GM08714 (cell line): ENCODE measurements around the gene ATL2.
"Not testable (repeated sequence)": the region's sequence is repeated elsewhere in the genome, so short reads cannot be mapped to it uniquely, and the experiment has no call there.

Experiments used
- H3K4me3 ChIP-seq: fragments of 200-500 bp; sonication (Bioruptor generic); 2 replicates; pipeline ENCODE4 v1.5.1; 2014; ENCODE audit warnings: mild to moderate bottlenecking, low read length, inconsistent platforms
- ZNF274 ChIP-seq: IDR thresholded peaks from 2 replicates; pipeline ENCODE4 v1.6.1; 2012; ENCODE audit warnings: mild to moderate bottlenecking, low read depth, low read length

The ATL2 gene

DNA sequence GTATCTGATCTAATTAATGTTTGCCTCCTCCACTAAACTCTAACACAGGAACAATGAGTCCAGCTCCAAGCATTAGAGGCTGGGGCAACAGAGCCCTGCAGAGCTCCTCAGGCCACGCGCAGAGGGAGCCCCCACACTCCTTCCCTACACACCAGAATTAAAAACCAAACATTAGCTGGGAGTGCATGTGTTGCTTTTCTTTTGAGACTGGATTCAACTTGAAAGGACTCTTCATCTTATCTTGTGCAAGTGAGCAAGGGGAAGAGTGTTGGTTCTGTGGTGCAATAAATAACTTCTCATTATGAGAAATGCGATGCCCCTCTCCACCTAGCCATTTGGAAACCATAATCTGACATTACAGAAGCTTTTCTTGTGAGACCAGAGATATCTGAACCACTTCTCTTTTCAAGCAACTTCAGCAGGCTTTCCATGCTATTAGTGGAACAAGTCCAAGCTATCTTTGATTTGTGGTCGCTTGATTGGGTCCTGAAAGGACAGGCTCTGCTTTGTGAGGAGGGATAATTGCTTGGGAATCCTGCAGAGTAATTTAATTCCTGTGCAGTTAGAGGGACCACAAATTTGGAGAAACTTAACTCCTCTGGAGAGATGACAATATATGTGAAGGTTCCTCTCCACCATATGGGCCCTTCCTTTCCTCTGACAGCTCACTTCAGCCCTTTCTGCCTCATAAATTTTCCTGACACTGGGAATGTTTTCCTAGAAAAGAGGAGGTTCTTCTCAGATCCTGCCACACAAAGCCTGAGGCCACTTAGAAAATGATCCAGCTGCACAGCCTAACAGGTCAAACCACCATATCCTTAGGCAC lies 112.5 kb downstream of the ATL2 start:
- no peak overlapping the region for H3K4me3 ChIP-seq
- TF ChIP-seq ZNF274, result no peak

DNA sequence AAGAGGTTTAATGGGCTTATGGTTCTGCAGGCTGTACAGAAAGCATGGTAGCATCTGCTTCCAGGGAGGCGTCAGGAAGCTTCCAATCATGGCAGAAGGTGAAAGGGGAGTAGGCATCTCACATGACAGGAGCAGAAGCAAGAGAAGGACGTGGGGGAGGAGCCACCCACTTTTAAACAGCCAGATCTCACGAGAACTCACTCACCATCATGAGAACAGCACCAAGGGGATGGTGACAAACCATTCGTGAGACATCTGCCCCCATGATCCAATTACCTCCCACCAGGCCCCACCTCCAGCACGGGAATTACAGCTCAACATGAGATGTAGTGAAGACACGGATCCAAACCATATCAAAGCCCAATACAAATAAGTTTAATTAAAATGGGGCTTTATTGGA lies 113.8 kb downstream of the ATL2 start:
- TF ChIP-seq ZNF274, result no peak
- no peak overlapping the region for H3K4me3 ChIP-seq

DNA sequence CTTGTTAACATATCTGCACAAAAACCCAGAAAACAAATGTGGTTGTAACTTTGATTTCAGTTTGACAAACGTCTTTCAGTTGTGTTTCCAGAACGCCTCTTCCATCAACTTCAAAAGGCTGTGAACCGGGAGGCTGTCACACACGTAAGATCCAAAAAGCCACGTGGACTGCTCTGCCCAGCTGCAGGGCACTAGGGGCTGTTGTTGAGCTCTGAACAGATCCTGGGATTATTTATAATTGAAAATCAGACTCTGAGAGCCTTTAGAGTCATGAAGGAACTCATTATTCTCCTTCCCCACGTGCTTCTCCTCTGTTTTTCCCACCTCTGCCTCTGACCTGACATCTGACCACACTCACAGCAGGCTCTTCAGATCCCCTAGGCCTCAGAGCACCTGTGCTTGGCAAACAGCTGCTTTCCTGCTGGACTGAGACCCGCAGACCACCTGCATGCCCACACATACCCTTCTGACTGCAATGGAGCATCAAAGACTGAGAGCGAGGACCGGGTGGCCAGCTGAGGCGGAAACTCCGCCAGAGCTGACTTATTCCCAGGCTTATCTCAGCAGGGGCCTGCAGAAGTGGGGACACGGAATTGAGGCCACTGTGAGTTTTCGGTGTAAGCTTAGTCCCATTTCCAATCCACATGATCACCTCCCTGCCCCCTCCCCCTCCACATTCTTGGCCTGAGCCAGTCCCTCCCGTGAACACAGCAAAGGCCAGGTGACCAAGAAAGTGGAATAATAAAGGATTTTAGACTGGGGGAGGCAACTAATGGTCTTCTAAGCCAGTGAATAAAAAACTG lies 114.8 kb downstream of the ATL2 start:
- H3K4me3 ChIP-seq, result no peak overlapping the region
- no peak for TF ChIP-seq ZNF274

DNA sequence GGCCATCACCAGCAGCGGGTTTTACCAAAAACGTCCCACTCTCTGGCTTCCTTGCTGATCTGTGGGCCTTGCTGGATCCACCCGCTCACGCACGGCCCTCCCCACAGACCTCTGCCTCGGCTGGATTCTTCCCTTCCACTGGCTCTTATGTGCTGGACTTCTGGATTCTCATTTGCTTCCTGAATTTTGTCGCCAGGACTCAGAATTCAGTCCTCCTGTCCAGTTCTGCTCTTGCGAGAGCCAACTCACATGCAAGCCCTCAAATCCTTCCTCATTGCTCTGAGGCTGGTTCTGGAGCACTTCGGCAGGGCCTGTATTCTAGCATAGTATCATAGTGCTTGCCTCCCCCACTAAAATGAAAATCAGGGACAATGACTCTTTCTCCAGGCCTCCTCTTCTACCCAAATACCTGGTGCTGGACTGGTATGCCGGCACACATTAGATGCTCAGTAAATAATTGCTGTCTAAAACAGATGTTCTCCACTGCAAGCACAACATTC lies 115.5 kb downstream of the ATL2 start:
- no peak overlapping the region for H3K4me3 ChIP-seq
- no peak for TF ChIP-seq ZNF274

DNA sequence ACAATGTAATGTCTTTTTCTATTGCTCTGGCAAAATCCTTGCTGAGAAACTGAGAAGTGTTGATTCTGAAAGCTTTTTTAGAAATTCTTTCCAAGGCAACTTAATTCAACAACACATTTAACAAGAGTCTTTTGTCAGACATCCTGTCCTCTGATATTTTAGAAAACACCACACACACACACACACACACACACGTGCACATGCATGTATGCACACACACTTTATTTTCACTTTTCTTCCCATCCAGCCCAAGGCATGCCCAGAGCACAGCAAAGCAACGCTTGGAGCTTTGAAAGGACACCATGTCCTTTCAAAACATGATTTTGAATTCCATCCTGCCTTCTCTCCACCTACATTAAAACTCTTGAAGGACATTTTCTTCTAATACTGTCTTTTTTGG lies 116.1 kb downstream of the ATL2 start:
- no peak overlapping the region for H3K4me3 ChIP-seq
- TF ChIP-seq ZNF274, result no peak

DNA sequence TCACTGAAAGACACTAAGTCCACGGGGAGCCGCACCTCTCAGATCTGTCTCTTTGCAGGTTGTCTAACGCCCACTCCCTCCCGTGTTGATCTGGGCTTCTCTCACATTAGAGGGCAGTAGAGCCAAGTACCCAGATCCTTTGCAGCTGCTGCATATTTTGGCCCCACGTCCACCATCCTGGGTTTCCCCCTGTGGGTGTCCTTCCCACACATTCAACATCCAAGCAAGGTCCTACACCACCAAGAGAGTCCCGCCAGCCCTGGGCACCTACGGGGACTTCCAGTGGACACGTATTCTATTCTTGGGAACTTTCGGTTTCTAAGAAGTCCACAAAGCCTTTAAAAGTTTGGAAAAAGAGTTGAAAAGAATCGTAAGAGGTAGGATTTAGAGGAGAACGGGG lies 116.6 kb downstream of the ATL2 start:
- TF ChIP-seq ZNF274, result no peak
- H3K4me3 ChIP-seq, result no peak overlapping the region

DNA sequence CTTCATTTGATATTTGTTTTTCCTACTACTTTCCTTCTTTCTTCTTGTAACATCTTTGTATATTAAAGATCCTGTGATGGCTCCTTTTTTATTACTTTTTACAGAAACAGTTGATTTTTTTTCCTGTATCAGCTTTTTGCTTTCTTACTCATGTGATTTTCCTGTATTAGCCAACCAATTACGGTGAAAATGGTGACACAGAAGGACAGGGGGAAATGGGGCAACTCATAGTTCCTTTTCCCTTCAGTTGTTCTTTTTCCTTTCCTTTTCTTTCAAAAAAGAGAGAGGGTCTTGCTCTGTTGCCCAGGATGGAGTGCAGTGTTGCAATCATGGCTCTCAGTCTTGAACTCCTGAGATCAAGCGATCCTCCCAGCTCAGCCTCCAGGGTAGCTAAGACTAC lies 117.8 kb downstream of the ATL2 start:
- H3K4me3 ChIP-seq, result no peak overlapping the region
- TF ChIP-seq ZNF274, result no peak

DNA sequence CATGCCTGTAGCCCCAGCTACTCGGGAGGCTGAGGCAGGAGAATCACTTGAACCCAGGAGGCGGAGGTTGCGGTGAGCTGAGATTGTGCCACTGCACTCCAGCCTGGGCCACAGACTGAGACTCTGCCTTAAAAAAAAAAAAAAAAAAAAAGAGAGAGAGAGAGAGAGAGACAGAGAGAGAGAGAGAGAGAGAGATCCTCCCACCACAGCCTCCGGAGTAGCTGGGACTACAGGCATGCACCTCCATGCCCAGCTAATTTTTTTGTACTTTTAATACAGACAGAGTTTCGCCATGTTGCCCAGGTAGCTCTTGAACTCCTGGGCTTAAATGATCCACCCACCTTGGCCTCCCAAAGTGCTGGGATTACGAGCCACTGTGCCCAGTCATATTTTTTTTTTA lies 119.4 kb downstream of the ATL2 start:
- not testable (repeated sequence) for H3K4me3 ChIP-seq

DNA sequence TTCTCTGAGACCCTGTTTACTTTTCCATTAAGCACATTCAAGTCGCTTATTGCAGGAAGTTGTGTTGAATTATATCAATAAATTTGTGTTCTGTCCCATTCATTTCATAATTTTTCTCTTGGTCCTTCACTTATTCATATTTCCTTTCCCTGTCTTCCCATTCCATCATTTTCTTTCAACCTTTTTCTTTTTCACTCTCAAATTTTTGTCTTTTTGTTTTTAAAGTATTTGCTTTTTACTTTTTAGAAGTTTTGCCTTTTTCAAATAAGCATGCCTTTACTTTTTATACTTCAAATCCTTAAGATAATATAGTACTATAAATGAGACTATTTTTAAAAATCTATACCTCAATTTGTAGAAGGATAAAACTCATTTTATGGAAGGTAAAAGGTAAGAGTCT lies 120.5 kb downstream of the ATL2 start:
- H3K4me3 ChIP-seq, result no peak overlapping the region
- no peak for TF ChIP-seq ZNF274

DNA sequence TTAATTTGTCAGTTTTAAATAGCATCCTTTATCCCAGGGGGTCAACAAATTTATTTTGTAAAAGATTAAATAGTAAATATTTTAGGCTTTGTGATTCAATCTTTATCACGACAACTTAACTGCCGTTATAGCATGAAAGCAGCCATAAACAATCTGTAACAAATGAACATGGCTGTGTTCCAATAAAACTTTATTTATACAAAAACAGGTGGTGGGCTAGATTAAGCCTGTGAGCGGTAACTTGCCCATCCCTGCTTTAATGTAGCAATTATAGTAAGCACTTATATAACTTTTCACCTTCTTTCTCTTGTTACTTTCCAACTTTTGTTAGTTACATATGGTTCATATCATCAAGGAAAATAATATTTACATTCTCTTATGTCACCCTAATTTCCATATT lies 121.9 kb downstream of the ATL2 start:
- TF ChIP-seq ZNF274, result no peak

DNA sequence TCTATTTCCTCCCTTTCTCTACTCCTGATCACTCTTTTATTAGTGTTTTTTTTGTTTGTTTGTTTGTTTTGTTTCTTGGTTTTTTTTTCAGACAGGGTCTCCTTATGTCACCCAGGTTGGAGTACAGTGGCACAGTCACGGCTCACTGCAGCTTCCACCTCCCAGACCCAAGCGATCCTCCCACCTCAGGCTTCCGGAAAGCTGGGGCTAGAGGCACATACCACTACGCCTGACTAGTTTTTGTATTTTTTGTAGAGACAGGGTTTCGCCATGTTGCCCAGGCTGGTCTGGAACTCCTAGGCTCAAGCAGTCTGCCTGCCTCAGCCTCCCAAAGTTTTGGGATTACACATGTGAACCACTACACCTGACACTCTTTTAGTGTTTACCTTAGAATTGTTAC lies 122.3 kb downstream of the ATL2 start:
- no peak overlapping the region for H3K4me3 ChIP-seq
- no peak for TF ChIP-seq ZNF274

More for the DNA sequence above, 121.9 kb downstream of the ATL2 start:
- no peak overlapping the region for H3K4me3 ChIP-seq

DNA sequence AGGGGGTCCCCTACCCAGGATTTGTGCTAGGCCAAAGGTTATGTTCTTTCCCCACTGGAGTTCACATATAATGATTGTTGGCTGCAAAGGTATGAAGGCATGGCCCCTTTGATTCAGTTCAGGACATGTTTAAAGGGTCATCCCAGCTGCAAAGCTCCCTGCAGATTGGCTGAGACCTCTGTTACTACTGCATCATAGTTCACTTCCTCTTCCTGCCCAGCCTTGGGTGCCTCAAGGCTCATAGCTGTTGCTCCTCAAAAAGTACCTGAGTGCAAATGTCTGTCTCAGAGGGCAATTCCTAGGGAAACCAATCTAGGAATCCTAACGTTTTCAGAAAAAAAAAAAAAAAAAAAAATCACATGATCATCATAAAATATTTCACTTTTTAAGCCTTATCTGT lies 125.1 kb downstream of the ATL2 start:
- TF ChIP-seq ZNF274, result no peak
- H3K4me3 ChIP-seq, result no peak overlapping the region

DNA sequence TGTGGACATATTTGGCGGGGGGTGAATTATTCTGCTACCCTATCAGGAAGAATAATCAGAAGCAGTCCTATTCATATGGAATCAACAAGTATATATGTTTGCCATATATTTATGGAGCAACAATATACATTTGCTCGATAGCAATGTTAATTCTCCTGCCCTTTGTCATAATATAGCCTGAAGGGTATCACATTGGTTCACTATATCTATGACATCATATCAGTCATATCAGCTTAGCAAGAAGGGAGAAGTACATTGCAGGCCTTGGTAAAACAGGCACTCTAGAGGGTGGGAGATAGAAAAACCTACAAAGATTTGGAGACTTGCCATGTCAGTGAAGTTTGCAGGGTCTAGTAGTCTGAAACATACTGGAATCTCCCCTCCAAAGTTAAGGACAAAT lies 128.4 kb downstream of the ATL2 start:
- TF ChIP-seq ZNF274, result no peak
- H3K4me3 ChIP-seq, result no peak overlapping the region

DNA sequence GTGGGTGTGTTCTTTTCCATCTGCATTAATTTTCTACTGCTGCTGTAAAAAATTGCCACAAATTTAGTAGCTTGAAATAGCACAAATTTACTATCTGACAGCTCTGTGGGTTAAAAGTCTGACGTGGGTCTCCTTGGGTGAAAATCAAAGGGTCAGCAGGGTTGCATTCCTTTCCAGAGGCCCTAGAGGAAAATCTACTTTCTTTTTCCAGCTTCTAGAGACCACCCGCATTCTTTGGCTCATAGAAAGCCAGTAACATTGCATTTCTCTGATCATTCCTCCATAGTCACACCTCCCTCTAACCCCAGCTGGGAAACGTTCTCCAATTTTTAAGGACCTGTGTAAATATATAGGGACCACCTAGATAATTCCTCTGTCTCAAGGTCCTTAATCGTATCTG lies 128.8 kb downstream of the ATL2 start:
- TF ChIP-seq ZNF274, result no peak
- no peak overlapping the region for H3K4me3 ChIP-seq

DNA sequence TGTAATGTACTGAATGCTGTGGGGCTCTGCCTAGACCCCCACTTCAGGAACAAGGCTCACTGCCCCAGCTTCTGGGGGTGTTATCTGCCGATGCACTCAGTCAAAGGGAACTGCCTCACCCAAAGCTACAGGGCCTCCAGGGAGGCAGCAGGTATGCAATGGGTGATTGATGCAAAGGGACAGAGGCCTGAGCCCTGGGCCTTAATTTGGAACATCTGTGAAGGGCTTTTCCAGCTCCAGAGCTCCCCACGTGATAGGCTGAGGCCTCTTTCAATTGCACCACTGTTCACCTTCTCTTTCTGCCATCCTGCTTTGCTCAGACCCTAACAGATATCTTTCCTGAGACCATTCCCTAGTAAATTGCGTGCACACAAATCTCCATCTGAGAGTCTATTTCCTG lies 131.0 kb downstream of the ATL2 start:
- no peak overlapping the region for H3K4me3 ChIP-seq
- TF ChIP-seq ZNF274, result no peak
